Measurements from ENCODE around the gene EPS15.

GRCh38 chr1:51309291-51309690 is 209.8 kb downstream of the EPS15 start:
- TF ChIP-seq, protein P1, sequence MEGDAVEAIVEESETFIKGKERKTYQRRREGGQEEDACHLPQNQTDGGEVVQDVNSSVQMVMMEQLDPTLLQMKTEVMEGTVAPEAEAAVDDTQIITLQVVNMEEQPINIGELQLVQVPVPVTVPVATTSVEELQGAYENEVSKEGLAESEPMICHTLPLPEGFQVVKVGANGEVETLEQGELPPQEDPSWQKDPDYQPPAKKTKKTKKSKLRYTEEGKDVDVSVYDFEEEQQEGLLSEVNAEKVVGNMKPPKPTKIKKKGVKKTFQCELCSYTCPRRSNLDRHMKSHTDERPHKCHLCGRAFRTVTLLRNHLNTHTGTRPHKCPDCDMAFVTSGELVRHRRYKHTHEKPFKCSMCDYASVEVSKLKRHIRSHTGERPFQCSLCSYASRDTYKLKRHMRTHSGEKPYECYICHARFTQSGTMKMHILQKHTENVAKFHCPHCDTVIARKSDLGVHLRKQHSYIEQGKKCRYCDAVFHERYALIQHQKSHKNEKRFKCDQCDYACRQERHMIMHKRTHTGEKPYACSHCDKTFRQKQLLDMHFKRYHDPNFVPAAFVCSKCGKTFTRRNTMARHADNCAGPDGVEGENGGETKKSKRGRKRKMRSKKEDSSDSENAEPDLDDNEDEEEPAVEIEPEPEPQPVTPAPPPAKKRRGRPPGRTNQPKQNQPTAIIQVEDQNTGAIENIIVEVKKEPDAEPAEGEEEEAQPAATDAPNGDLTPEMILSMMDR (IDR thresholded peaks at IDR 0.05): no peak
- no peak for TF ChIP-seq POLR2A (IDR thresholded peaks at IDR 0.05)

All from adrenal gland (tissue), 5 donors.